Measurements from ENCODE around the gene NCAPG2.

The NCAPG2 gene

GRCh38 chr7:158730383-158731346, 26.1 kb upstream of the NCAPG2 start:
- Mint-ChIP-seq H3K36me3 (ENCODE audit: low read depth) (peaks cover 20% of the 10 kb centered on the region), H3K4me3 (no peak overlapping the region), H3K27me3 (no peaks in the 10 kb centered on the region), H3K9me3 (no peaks in the 10 kb centered on the region), H3K27ac (peak overlapping the region; percentile 1), H3K4me1 (ENCODE audit: low read depth) (peaks cover 11% of the 10 kb centered on the region)
- intact Hi-C loops (cut with micrococcal nuclease), result no loop called here

DNA sequence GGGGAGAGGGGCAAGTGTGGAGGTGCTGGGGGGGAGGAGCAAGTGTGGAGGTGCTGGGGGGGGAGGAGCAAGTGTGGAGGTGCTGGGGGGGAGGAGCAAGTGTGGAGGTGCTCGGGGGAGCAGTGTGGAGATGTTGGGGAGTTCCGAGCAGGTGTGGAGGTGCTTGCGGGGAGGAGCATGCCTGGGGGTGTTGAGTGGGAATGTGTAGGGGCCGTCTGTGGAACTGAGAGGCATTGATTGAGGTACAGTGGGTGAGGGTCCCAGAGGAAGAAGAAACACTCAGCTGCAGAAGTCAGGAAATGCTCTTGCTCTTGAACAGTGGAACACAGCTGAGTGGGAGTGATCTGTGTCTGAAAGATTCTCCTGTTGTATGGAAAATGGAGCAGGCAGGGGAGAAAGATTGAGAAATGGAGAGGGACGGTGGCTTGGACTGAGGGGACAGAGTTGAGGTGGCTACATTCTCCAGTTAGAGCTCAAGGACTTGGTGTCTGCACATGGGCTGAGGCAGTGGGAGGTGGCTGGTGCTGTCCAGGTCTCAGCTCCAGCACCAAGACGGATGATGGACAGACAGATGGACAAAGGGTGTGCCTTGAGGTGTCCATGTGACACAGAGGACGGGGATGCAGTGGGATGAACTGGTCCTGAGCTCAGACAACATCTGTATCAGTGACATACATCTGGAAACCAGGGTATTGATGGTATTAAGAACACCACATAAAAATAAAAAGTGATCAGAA, 25.2 kb upstream of the NCAPG2 start:
- H3K27me3 Mint-ChIP-seq, result no peaks in the 10 kb centered on the region
- intact Hi-C loops (cut with micrococcal nuclease), result no loop called here

GRCh38 chr7:158728911-158729645, 24.5 kb upstream of the NCAPG2 start:
- Mint-ChIP-seq H3K4me1 (ENCODE audit: low read depth) (peaks cover 10% of the 10 kb centered on the region), H3K27me3 (no peaks in the 10 kb centered on the region), H3K36me3 (ENCODE audit: low read depth) (peaks cover 4% of the 10 kb centered on the region), H3K27ac (no peak overlapping the region), H3K9me3 (no peaks in the 10 kb centered on the region), H3K4me3 (no peak overlapping the region)
- intact Hi-C loops (cut with micrococcal nuclease), result no loop called here

More for the DNA sequence above, 25.2 kb upstream of the NCAPG2 start:
- Mint-ChIP-seq H3K27ac (peak overlapping the region; percentile 1), H3K4me3 (no peak overlapping the region), H3K36me3 (ENCODE audit: low read depth) (peaks cover 11% of the 10 kb centered on the region), H3K9me3 (no peaks in the 10 kb centered on the region), H3K4me1 (ENCODE audit: low read depth) (peaks cover 10% of the 10 kb centered on the region)

GRCh38 chr7:158727690-158728089, 23.1 kb upstream of the NCAPG2 start:
- Mint-ChIP-seq H3K27ac (no peak overlapping the region), H3K9me3 (no peaks in the 10 kb centered on the region), H3K36me3 (ENCODE audit: low read depth) (no peaks in the 10 kb centered on the region), H3K4me3 (no peak overlapping the region), H3K4me1 (ENCODE audit: low read depth) (peaks cover 10% of the 10 kb centered on the region), H3K27me3 (no peaks in the 10 kb centered on the region)
- intact Hi-C loops (cut with micrococcal nuclease), result no loop called here

DNA sequence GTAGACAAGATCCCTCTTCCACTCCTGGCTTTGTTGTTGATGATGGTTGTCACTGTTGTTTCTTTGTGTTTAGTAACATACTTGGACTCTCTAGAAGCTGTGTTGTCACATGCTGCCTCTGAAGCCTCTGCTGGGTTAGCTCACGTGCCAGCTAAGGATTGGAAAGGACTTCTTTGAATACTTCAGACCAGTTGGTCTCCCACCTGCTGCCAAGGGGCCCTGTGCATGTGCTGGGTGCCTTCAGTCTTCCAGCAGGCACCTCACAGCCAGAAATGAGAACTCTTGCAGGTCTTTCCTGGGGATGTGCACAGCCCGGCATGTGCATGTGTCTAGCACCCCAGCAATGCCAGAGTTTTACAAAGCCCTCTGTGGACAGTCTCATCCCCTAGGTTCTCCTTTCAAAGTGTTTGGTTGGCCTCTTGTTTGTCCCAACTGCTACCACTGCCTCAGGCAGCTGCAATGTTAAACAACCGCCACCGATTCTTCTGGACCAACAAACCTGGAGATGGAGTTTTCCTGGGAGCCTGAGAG, 21.7 kb upstream of the NCAPG2 start:
- Mint-ChIP-seq H3K4me1 (ENCODE audit: low read depth) (peaks cover 10% of the 10 kb centered on the region), H3K27ac (no peak overlapping the region), H3K27me3 (no peaks in the 10 kb centered on the region), H3K9me3 (no peaks in the 10 kb centered on the region), H3K4me3 (no peak overlapping the region), H3K36me3 (ENCODE audit: low read depth) (no peaks in the 10 kb centered on the region)
- intact Hi-C loops (cut with micrococcal nuclease), result no loop called here

DNA sequence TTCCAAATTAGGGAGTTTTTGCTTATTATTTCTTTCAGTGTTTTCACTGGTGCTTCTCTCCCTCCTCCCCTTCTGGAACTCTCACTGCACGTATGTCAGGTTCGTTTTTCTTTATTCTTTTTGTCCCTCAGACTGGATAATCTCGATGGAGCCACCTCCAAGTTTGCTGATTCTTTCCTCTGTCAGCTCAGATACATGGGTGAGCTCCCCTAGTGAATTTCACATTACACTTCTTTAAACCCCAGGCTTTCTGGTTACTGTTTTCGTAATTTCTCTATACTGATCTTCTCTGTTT, 20.8 kb upstream of the NCAPG2 start:
- intact Hi-C loops (cut with micrococcal nuclease), result no loop called here
- Mint-ChIP-seq H3K4me3 (no peak overlapping the region), H3K27me3 (no peaks in the 10 kb centered on the region), H3K4me1 (ENCODE audit: low read depth) (peaks cover 5% of the 10 kb centered on the region), H3K36me3 (ENCODE audit: low read depth) (no peaks in the 10 kb centered on the region), H3K9me3 (no peaks in the 10 kb centered on the region), H3K27ac (no peak overlapping the region)

DNA sequence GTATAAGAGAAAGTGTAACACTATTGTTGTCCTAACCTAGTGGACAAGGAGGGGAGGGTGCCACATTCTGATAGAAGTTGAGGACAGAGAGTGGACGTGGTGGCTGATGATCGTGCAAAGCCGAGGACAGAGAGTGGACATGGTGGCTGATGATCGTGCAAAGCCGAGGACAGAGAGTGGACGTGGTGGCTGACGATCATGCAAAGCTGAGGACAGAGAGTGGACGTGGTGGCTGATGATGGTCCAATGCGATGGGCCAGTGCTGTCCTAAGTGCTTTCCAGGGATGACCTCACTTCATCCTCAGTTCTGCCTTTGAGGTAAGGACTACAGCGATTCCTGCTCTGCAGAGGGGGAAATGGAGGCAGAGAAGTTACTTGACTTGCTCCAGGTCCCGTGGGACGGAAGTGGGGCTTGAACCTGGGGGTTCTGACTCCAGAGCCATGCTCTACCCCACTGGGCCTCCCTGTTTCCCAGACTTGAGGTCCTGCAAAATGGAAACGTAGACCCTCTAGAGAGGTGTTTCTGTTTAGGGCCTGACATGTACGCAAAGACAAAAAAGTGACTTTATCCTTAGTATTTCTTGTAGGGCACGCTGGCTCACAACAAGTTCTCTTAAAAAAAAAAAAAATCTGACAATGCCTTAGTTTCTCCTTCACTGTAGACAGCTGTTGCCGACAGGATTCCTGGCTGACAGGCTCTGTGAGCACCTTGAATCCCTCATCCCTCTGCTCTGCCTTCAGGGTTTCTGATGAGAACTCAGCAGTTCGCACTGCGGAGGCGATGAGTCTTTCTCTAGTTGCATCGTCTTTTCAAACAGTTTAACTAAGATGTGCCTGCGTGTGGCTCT, 20.3 kb upstream of the NCAPG2 start:
- Mint-ChIP-seq H3K27me3 (no peaks in the 10 kb centered on the region), H3K4me1 (ENCODE audit: low read depth) (peaks cover 1% of the 10 kb centered on the region), H3K27ac (no peak overlapping the region), H3K9me3 (no peaks in the 10 kb centered on the region), H3K4me3 (no peak overlapping the region), H3K36me3 (ENCODE audit: low read depth) (no peaks in the 10 kb centered on the region)
- intact Hi-C loops (cut with micrococcal nuclease), result no loop called here

DNA sequence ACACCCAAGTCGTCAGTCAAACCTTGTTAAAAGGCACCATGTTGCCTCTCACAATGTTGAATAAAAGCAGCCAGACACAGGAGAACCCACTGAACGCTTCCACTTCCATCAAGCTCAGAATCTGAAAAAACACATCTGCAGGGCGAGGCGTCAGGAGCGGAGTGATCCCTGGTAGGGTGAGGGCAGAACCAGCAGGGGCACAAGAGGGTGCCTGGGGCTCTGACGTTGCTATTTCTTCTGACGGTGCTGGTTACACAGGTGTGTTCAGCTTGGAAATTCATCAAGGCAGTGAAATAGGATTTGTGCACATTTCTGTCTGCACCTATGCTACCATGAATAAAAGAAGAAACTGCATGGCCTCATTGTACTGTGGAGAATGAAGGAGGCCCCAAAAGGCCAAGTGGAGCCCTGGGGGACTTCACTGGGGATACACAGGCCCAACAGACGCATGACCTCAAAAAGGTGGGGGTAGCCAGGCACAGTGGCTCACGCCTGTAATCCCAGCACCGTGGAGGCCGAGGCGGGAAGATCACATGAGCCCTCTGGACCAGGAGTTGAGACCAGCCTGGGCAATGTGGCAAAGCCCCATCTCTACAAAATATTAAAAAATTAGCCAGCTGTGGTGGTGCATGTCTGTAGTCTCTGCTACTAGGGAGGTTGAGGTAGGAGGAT, 19.2 kb upstream of the NCAPG2 start:
- Mint-ChIP-seq H3K36me3 (ENCODE audit: low read depth) (no peaks in the 10 kb centered on the region), H3K4me1 (ENCODE audit: low read depth) (peaks cover 4% of the 10 kb centered on the region), H3K9me3 (no peaks in the 10 kb centered on the region), H3K27ac (no peak overlapping the region), H3K4me3 (no peak overlapping the region), H3K27me3 (no peaks in the 10 kb centered on the region)
- intact Hi-C loops (cut with micrococcal nuclease), result no loop called here

DNA sequence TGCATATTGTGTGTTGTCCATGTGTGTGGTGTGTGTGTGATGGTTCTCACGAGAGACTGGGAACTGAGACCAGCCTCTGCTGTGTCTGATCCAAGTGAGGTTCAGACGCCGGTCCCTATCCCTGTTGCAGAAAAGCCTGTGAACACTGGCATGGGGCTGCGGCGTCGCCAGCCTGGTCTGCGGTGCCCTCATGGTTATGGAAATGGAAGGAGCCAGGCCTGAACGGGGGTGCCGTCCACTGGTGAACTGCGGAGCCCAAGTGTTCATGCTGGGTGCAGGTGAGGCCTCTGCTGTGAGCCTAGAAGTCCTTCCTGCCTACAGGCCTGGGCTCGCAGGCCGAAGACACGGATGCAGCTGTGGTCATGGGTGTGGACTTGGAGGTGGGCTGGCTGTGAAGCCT, 18.7 kb upstream of the NCAPG2 start:
- intact Hi-C loops (cut with micrococcal nuclease), result no loop called here
- H3K27me3 Mint-ChIP-seq, result no peaks in the 10 kb centered on the region
- peaks cover 4% of the 10 kb centered on the region for H3K4me1 Mint-ChIP-seq (ENCODE audit: low read depth)
- H3K36me3 Mint-ChIP-seq (ENCODE audit: low read depth), result no peaks in the 10 kb centered on the region
- H3K9me3 Mint-ChIP-seq, result no peaks in the 10 kb centered on the region
- H3K27ac Mint-ChIP-seq, result no peak overlapping the region
- no peak overlapping the region for H3K4me3 Mint-ChIP-seq

DNA sequence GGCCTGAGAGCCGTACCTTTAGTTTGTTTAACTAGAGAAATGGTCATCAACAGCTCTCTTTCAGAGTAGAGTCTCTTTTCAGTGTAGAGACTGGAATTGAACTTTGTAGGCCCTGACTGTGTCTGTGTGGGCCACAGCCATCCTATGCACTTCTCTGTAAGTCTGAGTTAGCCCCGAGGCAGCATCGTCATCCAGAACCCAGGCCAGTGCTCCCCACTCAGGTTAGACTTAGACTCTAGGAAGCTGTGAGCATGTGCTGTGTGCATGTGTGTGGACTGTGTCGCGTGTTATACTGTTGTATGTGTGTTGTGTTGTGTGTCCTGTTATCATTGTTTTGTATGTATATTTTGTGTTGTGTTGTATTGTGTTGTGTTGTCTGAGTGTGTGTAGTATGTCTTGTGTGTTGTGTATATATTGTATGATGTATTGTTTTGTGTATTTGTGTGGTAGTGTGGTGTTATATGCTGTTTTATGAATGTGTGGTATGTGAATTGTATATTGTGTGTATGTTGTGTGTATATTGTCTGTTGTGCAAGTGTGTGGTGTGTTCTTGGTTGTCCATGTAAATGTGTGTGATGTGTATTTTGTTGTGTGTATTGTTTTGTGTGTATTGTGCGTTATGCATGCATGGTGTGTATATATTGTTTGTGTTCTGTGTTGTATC, 18.1 kb upstream of the NCAPG2 start:
- H3K4me1 Mint-ChIP-seq (ENCODE audit: low read depth), result peaks cover 8% of the 10 kb centered on the region
- H3K4me3 Mint-ChIP-seq, result no peak overlapping the region
- no peaks in the 10 kb centered on the region for H3K36me3 Mint-ChIP-seq (ENCODE audit: low read depth)
- no peaks in the 10 kb centered on the region for H3K27me3 Mint-ChIP-seq
- no peak overlapping the region for H3K27ac Mint-ChIP-seq
- intact Hi-C loops (cut with micrococcal nuclease), result no loop called here
- peaks cover 2% of the 10 kb centered on the region for H3K9me3 Mint-ChIP-seq

DNA sequence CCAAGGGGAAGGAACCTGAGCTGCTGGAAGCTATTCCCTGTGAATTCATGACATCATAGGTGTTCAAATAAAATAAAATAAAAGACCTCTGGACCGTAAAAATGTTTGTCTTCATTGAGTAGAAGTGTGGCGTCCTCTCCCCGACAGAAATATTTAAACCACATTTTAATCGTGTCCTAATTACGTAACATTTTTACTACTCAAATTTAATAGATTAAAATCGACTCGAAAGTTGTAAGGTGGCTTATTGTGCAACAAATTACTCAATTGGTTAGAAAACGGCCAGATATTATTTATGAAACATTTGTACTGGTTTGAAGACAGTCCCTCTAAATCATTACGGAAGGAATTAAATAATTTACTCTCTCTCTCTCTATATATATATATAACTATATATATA, 15.5 kb upstream of the NCAPG2 start:
- intact Hi-C loops (cut with micrococcal nuclease), result no loop called here
- peaks cover 16% of the 10 kb centered on the region for H3K9me3 Mint-ChIP-seq
- no peak overlapping the region for H3K27ac Mint-ChIP-seq
- H3K4me3 Mint-ChIP-seq, result no peak overlapping the region
- peaks cover 20% of the 10 kb centered on the region for H3K4me1 Mint-ChIP-seq (ENCODE audit: low read depth)
- H3K27me3 Mint-ChIP-seq, result no peaks in the 10 kb centered on the region
- H3K36me3 Mint-ChIP-seq (ENCODE audit: low read depth), result no peaks in the 10 kb centered on the region

DNA sequence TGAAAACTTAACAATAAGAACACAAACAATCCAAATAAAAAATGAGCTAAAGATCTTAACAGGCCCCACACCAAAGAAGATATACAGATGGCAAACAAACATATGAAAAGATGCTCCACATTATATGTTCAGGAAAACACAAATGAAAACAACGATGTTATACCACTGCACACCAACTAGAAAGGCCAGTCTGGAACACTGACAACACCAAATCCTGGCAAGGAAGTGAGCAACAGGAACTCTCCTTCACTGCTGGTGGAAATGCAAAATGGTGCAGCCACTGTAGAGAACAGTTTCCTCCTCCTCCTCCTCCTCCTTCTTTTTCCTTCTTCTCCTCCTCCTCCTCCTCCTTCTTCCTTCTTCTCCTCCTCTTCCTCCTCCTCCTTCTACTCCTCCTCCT, 12.2 kb upstream of the NCAPG2 start:
- intact Hi-C loops (cut with micrococcal nuclease), result no loop called here
- H3K9me3 Mint-ChIP-seq, result peaks cover 16% of the 10 kb centered on the region
- H3K27ac Mint-ChIP-seq, result no peak overlapping the region
- H3K27me3 Mint-ChIP-seq, result no peaks in the 10 kb centered on the region
- H3K4me1 Mint-ChIP-seq (ENCODE audit: low read depth), result peaks cover 33% of the 10 kb centered on the region
- no peaks in the 10 kb centered on the region for H3K36me3 Mint-ChIP-seq (ENCODE audit: low read depth)
- no peak overlapping the region for H3K4me3 Mint-ChIP-seq

Data from dendritic cell treated with granulocyte-macrophage colony-stimulating factor and Interleukin-4, amounts not matched to agents 40 ng/mL and 50 ng/mL, for 4 days (primary cell).